Stimulated activated CD4-positive, alpha-beta T cell treated with anti-CD3 and anti-CD28 coated beads, Interleukin-12 subunit alpha, Interleukin-12 subunit beta, amount 100 ng/mL, for 4 hours (primary cell): ENCODE results near the gene ERI2.
"Not testable (repeated sequence)": the region's sequence is repeated elsewhere in the genome, so short reads cannot be mapped to it uniquely, and the experiment has no call there.

Experiments used
- DNase-seq: peaks from one replicate; pipeline ENCODE4 v3.0.0-alpha.2; 2020

The ERI2 gene

GRCh38 chr16:20818929-20819585 lies 12.8 kb upstream of the ERI2 start:
- DNase-seq, result no peak

- DNase-seq, result no peak
Measured at GRCh38 chr16:20814784-20815183, 8.5 kb upstream of the ERI2 start.

- DNase-seq, result no peak
Measured at GRCh38 chr16:20812510-20812909, 6.2 kb upstream of the ERI2 start.

- DNase-seq, result no peak
Measured at GRCh38 chr16:20811889-20812439, 5.7 kb upstream of the ERI2 start.

GRCh38 chr16:20807862-20808261 lies 1.6 kb upstream of the ERI2 start:
- DNase-seq, result no peak

GRCh38 chr16:20805684-20806167 lies 546 bp downstream of the ERI2 start:
- DNase-seq, result not testable (repeated sequence)

- DNase-seq, result no peak
Measured at GRCh38 chr16:20803561-20804214, 2.6 kb downstream of the ERI2 start.

- no peak for DNase-seq
Measured at GRCh38 chr16:20803192-20803560, 3.1 kb downstream of the ERI2 start.

GRCh38 chr16:20801278-20801677 lies 5.0 kb downstream of the ERI2 start:
- no peak for DNase-seq

- DNase-seq, result no peak
Measured at GRCh38 chr16:20799599-20799998, 6.7 kb downstream of the ERI2 start.

GRCh38 chr16:20798364-20798763 lies 7.9 kb downstream of the ERI2 start:
- no peak for DNase-seq

- no peak for DNase-seq
Measured at GRCh38 chr16:20791923-20792612, 14.2 kb downstream of the ERI2 start.

GRCh38 chr16:20789130-20789529 lies 17.1 kb downstream of the ERI2 start:
- DNase-seq, result no peak

GRCh38 chr16:20784204-20784603 lies 22.1 kb downstream of the ERI2 start:
- no peak for DNase-seq

- DNase-seq, result no peak
Measured at GRCh38 chr16:20782470-20782869, 23.8 kb downstream of the ERI2 start.

- DNase-seq, result no peak
Measured at GRCh38 chr16:20781697-20782096, 24.6 kb downstream of the ERI2 start.

- peak; percentile 51 for DNase-seq
Measured at GRCh38 chr16:20774703-20775362, 31.4 kb downstream of the ERI2 start.

- no peak for DNase-seq
Measured at GRCh38 chr16:20773679-20774078, 32.6 kb downstream of the ERI2 start.

GRCh38 chr16:20768818-20769217 lies 37.5 kb downstream of the ERI2 start:
- no peak for DNase-seq

GRCh38 chr16:20768121-20768520 lies 38.2 kb downstream of the ERI2 start:
- DNase-seq, result no peak

- DNase-seq, result no peak
Measured at GRCh38 chr16:20767577-20767976, 38.7 kb downstream of the ERI2 start.

- DNase-seq, result no peak
Measured at GRCh38 chr16:20766294-20766693, 40.0 kb downstream of the ERI2 start.

- no peak for DNase-seq
Measured at GRCh38 chr16:20765732-20766131, 40.5 kb downstream of the ERI2 start.
